ENCODE measurements around the gene SLC35F6.
"Not testable (repeated sequence)": the region's sequence is repeated elsewhere in the genome, so short reads cannot be mapped to it uniquely, and the experiment has no call there.

Gene SLC35F6

DNA sequence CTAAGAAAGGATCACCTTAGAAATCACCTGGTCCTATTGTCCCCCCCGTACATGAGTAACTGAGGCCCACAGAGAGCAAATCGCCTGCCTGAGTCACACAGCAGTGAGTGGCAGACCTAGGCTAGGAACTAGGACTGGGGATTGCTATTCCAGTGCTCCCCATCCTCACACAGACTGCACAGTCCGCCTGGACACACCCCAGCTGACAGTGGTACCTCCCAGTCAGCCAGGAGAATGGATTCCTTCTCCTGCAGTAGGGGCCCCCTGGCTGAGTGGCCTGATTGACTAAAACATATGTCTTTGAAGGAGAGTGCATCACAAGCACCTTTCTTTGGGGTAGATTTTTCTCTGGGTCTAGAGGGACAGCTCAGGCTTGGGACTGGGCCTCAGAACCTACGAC is 32.4 kb upstream of the SLC35F6 start:
- no peak for DNase-seq

DNA sequence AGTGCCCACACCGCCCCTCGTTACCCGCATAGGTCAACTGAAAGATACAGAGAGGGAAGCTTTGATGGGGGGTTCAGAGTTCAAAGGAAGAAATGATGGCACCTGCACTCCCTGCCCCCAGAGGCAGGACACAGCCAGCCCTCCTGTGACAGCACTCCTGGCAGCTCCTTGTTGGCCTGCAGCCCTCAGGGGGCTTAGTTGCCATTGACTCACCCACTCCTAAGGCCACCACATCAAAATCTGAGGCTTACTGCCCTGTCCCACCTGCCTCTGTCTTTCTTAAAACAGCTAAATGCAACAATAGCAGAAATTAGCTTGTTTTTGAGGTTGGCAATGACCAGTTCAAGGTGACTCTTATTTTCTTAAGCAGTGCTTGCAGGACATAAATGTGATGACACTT is 31.6 kb upstream of the SLC35F6 start:
- no peak for DNase-seq

DNA sequence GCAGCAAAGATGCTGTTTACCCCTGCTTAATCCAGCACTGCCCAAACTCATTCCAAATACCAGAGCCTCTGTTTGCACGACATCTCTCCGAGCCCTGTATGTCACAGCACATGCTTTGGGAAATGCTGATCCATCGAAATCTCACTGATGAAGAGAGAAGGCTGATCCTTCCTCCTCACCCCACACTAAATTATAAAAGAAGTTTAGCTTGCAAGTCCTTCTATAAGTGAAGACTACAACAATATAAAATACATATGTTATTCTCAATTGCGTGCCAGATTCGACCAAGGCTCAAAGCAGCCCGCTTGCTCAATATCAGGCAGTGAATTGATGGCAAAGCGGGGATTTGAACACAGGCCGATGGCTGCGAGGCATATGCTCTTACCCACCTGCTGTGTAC is 30.7 kb upstream of the SLC35F6 start:
- no peak for DNase-seq

DNA sequence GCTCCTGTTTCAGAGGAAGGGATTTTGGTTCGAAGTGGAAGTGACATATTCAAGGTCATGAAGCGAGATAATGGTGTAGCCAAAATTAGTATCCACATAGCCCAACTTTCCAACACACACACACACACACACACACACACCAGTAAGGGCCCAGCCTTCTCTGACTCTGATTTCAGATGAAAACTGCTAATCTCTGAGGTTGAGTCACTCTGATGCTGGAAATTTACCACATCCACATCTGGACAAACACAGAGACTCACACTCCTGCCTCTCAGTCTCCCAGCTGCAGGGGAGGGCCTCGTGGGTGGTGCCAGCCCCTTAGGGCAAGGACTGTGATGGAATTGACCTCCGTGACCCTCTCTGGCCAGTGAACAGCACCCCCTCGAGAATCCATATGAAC is 29.0 kb upstream of the SLC35F6 start:
- DNase-seq = peak in 1 of 5 experiments; percentile 17

DNA sequence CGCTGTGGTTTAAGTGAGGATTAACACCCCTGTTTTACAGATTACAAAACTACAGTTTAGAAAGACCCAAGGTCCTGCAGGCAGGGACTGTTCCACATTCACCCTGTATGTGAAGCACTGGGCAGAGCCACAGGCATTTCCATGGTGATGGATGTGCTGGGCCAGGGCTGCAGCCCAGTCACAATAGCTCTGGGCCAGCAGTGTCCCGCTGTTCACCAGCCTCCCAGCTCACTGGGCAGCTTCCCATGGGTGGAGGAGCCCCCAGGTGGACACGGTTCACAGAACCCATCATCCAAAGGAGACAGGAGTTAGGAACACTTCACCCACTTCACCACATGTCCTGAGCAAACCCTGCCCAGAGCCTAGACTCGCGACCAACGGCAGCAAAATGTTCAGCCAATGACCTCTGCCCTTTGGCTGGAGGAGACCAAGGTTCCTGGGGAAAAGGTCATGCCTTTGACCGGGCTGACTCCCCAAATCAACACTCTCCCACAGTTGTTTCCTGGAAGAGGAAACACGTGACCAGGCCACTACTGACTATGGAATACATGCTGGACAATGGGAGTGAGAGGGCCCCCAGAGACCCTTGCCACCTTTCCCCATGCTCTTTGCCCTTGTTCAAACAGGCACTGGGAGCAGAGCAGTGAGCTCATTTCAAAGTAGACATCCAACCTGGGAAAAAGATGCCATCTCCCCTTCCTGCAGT is 28.0 kb upstream of the SLC35F6 start:
- DNase-seq = no peak

DNA sequence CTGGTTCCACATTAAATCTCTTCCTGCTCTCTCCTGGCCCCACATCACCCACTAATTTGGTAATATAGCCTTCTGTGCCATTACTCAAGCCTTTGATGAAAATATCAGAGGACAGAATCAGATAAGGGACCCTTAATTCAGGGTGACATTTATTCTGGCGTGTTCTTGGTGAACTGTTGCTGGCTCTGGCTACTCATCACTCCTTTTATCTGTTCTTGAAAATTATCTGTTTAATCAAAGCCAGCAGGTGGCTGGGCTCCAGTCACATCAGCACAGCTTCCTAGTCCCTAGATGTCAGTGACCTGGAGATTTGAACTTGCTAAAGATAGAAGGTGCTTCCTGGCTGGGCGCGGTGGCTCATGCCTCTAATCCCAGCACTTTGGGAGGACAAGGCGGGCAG is 26.9 kb upstream of the SLC35F6 start:
- no peak for DNase-seq

DNA sequence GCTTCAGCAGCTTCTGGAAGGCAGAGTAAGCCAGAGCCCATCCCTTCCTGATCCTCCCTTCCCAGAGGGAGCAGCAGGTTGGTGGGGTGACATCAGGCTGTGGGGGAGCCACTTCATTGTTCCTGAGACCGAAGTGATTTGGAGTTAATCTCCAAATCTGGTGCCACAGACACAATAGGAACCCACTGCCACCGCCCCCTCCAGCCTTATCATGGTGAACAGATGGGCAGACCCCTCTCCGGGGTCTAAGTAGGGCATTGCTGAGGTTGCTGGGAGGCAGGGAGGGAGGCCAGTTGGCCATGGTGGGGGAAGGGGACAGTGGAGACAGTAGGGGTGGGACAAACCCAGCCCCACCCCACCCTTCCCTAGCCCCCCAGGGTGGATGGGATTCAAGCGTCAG is 25.6 kb upstream of the SLC35F6 start:
- no peak for DNase-seq

DNA sequence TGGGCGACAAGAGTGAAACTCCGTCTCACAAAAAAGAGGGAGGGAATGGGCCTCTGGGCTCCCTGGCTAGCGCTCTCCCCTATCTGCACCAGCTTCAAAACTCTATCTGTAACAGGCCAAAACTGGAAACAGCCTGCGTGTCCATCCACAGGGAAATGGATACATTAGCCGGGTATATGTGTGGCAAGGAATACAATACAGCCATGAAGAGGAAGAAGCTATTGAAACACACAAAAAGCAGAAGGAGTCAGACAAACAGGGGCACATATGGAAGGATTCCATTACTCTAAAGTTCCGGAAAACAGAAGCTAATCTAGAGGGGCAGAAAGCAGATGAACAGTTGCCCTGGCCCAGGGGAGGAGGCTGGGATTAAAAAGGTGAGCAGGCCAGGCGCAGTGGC is 24.6 kb upstream of the SLC35F6 start:
- DNase-seq = no peak

DNA sequence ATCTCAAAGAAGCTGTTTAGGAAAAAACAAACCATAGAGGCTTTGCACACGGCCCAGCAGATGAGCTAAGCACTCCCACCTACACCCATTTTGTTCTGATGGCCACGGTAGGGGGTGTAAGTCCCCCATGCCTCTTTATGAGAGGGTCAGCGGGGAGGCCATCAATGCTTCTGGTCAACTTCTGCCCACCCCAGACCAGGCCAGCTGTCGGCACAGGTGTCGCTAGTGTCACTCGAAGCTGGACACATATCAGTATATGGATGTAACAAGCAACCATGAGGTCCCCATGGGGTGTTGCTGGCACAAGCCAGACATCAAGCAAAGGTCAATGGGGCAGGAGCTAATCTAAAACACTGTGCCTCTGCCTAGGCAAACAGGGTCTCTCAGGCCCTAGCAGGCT is 23.7 kb upstream of the SLC35F6 start:
- DNase-seq = no peak

DNA sequence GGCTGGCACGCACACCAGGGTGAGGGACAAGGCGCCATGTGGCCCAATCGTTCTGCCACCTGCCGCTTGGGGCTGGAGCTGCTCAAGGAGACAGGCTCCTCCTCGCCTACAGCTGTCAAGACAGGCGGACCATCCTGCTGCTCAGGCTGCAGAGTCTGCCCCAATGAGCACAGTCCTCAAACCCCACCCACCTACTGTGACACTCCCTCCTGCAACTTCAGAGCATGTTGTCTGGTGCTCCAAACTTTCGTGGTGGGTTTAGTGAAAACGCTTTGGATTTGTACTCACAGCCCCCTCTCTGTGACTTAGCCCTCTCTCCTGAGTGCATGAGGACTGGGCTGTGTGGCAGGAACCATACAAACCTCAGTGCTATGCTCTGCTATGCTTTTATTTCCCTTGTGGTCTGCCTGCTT is 23.2 kb upstream of the SLC35F6 start:
- peak in 1 of 5 experiments; percentile 25 for DNase-seq

DNA sequence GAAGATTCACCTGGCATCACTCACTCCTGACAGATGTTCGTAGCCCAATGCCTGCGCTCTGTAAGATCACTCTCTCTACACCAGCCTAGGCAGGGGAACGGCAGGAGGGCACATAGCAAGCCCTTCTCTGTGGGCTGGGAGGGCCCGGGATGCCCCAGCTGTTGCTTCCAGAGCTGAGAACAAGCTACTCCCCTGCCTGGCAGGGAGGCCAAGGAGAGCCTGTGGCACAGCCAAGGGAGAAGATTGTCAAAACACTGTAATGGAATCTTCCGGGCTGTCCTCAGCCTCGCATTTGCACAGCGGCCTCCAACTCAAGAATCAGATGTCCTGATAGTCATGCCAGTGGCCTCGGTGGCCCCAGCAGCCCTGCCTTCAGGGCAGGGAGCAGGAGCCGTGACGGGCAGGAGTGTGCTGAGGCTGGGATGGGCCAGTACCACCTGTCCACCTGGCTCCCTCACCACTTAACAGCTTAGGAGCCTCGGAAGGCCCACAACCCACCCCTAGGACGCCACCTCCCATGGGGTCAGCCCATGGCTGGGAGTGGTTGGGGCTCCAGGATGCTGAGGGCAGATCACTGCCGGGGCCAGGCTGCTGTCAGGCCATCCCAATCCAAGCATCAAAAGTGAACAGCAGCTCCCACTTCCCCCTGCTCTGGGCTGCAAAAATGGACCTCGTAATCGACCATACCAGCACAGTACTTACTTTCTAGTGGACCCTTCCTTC is 21.9 kb upstream of the SLC35F6 start:
- DNase-seq = no peak

DNA sequence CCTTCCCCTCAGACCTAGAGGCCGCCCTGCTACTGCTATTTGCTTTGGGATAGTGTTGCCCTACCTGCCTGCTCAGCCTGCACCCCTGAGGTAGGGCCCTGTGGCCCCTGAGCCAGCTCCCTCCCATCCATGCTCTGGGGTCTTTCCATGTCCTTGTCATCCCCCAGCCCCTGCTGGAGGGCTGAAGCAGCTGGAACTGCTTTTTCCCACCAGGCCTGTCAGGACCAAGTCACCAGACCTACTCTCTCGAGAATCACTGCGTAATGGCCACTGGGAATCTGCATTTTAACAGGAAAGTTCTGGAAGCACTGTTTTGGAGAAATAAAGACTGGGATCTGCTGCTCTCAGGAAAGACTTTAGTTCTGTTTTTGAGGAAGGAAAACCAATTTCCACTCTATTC is 20.2 kb upstream of the SLC35F6 start:
- no peak for DNase-seq

DNA sequence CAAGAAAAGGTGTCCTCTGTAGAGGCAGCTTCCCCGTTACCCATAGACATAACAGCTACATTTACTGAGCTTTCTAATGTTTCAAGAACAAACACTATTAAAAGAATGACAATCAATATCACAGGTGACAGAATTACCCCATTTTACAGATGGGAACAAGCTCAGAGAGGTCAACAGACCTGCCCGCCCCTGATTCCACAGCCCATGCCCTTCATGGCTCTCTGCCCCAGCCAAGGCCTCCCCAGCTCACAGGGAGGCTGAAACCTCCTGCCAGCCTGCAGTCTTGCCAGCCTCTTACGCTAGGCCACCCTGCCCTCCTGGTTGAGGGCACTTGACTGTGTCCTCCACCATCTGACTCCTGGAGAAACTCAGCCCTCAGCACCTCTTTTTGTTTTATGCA is 19.1 kb upstream of the SLC35F6 start:
- DNase-seq = no peak

DNA sequence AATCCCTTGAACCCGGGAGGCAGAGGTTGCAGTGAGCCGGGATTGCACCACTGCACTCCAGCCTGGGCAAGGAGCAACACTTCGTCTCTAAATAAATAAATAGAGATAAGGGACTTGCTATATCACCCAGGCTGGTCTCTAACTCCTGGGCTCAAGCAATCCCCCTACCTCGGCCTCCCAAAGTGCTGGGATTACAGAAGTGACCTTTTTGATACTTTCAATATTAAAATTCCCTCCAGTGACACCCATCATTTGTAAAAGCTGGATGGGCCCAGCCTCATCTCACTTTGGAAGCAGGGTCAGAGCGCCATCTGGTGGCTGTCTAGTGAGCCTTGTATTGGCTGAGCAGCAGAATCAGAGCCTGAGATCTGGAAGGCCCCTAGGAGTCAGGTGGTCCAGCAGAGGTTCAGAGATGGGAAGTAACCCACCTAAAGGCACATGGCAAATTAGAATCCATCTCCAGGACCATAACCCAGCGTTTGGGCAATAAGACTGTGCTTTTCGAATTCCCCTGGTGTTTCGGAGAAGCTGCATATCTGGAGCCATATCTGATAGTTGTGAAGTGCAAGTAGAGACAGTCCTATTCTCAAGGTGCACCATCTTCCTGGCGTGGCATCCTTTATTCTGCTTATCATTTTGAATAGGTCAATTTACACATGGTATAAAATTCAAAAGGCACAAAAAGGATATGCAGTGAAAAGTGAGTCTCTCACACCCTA is 18.3 kb upstream of the SLC35F6 start:
- DNase-seq = peak; percentile 34 to 65 (median 60)

DNA sequence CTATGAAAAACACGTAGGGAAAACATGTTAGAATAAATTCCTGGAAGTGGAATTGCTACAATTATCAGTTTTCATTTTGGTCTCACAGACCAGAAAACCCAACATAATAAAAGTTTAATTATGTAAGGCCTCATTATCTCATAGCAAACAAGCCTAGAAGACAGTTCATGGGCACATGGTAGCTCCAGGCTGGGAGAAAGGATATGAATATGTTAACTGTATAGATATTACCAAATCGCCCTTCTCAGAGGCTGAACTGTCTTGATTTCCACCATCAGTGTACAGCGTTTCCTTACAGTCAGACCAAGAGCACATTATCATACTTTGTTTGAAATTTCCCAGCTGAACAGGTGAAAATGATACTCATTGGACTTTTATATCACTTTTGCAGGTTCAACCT is 17.1 kb upstream of the SLC35F6 start:
- no peak for DNase-seq

DNA sequence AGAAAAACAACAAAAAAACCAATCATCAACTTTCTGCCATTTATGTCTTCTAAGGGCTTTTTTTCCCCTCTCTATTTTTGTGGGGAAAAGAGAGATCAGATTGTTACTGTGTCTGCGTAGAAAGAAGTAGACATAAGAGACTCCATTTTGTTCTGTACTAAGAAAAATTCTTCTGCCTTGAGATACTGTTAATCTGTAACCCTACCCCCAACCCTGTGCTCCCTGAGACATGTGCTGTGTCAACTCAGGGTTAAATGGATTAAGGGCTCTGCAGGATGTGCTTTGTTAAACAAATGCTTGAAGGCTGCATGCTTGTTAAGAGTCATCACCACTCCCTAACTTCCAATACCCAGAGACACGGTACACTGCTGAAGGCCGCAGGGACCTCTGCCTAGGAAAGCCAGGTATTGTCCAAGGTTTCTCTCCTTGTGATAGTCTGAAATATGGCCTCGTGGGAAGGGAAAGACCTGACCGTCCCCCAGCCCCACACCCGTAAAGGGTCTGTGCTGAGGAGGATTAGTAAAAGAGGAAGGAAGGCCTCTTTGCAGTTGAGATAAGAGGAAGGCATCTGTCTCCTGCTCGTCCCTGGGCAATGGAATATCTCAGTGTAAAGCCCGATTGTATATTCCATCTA is 14.2 kb upstream of the SLC35F6 start:
- DNase-seq = not testable (repeated sequence)

DNA sequence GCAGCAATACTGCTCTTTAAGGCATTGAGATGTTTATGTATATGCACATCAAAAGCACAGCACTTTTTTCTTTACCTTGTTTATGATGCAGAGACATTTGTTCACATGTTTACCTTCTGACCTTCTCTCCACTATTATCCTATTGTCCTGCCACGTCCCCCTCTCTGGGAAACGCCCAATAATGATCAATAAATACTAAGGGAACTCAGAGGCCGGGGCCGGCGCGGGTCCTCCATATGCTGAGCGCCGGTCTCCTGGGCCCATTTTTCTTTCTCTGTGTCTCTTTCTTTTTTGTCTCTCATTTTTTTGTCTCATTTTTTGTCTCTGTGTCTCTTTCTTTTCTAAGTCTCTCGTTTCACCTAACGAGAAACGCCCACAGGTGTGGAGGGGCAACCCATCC is 13.6 kb upstream of the SLC35F6 start:
- not testable (repeated sequence) for DNase-seq

DNA sequence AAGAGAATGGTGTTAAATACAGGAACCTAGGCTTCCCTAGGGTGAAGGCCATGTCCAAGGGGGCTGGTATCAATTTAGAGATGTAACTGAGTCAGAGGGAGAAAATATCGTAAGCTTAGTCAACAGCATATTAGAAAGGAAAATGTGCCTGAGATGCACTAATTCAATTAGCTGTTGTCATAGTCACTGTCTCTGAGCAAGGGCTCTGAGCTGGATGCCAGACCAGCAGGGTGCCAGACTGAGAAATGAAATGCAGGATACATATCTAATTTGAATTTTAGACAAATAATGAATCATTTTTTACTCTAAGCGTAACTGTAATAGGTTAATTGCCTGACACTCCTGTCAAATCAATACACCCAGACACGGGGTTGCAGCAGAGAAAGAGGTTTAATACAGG is 11.4 kb upstream of the SLC35F6 start:
- DNase-seq = no peak

DNA sequence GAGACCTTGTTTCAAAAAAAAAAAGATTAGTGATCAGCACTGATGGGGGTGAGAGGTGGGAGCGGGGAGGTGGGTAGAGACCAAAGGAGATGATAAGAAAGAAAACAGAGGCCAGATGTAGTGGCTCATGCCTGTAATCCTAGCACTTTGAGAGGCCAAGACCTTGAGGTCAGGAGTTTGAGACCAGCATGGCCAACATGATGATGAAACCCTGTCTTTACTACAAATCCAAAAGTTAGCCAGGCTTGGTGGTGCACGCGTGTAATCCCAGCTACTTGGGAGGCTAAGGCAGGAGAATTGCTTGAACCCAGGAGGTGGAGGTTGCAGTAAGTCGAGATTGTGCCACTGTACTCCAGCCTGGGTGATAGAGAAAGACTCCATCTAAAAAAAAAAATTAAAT is 9.5 kb upstream of the SLC35F6 start:
- DNase-seq = no peak

DNA sequence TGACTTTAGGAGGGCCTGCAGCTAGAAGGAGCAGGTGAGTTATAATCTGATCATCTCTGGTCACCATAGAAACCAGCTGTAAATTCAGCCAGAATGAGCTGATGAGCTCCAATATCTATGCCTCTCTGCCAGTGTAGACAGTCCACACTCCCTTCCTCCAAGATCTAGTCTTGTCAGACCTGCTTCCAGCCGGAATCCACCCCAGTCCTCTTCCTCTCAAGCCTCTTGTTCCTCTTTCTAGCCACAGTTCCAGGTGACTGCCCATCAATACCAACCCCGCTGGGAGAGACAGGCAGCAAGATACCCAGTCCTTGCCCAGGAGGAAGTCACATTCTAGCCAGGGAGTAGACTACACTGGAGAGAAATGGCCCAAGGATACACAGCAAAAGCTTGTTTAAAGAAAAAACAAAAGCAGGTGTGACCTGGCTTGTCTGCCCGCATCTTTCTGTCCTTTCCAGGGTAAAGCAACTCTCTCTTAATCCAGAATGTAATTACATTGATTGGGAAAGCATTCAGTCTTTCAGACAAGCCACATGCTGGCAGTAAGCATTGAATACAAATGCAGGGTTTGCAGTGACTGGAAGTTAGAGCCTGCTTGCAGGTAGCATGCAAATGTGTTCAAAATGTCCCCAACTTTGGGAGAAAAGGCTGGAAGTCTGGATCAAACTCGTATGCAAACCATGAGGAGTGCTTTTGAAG is 9.0 kb upstream of the SLC35F6 start:
- DNase-seq = no peak

DNA sequence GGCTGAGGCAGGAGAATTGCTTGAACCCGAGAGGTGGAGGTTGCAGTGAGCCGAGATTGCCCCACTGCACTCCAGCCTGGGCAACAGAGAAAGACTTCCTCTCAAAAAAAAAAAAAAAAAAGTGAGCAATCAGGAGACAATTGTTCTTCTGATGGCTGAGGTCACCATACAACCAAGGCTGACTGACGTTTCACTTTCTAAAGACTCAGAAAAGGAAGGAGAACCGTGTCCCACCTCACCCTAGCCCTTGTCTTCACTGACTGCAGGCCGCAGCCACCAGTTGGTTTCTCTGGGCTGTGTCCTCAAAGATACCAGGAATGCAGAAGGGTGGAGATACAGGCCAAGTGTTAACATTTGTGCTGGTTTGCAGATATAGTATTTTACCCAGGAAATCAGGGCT is 7.7 kb upstream of the SLC35F6 start:
- no peak for DNase-seq

DNA sequence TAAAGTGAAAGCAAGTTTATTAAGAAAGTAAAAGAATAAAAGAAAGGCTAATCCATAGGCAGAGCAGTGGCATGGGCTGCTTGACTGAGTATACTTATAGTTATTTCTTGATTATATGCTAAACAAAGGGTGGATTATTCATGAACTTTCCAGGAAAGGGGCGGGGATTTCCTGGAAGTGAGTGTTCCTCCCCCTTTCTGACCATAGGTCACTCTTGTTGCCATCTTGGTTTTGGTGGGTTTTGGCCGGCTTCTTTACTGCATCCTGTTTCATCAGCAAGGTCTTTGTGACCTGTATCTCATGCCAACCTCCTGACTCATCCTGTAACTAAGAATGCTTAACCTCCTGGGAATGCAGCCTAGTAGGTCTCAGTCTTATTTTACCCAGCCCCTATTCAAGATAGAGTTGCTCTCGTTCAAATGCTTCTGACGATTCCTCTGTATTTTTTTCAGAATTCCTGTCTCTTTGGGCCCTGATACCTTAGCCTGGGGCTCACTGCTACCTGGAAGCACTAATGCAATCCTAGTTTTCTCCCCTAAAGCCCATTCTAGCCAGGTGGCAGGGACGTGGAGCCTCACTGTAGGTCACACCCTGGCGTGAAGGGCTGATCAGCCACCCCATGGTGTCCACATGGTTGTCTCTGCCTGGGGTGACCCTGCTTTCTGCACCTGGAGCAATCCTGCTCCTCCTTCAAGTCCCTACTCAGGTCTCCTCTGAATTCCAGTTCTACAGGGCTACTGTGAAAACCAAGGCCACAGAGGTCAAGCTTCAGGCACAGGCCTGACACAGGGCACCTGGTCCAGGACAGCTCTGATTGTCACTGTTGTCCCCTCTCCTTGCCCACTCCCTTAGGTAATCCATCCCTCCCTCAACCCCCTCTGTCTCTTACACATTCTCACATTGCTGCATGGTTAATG is 6.0 kb upstream of the SLC35F6 start:
- no peak for DNase-seq

All from T-helper 2 cell (primary cell).